Measurements from ENCODE around the gene FBXW7.
A peak's percentile ranks its signal among the peaks of the same experiment; 100 is the strongest.
"Not testable (repeated sequence)": the region's sequence is repeated elsewhere in the genome, so short reads cannot be mapped to it uniquely, and the experiment has no call there.

FBXW7 gene

GRCh38 chr4:152535903-152536544 is at the start of gene FBXW7:
FBXW7 (minus strand) TSS chr4:152536092; CDS start chr4:152411803, 124,289 bp downstream.
- DNase-seq: peak; percentile 100

- DNase-seq: no peak
Observed at GRCh38 chr4:152585023-152585441, 49.1 kb upstream of the FBXW7 start.

- DNase-seq: no peak
Observed at GRCh38 chr4:152581536-152582160, 45.8 kb upstream of the FBXW7 start.

GRCh38 chr4:152579916-152580315 is 44.0 kb upstream of the FBXW7 start:
- no peak for DNase-seq

GRCh38 chr4:152579107-152579764 is 43.3 kb upstream of the FBXW7 start:
- DNase-seq: no peak

- no peak for DNase-seq
Observed at GRCh38 chr4:152578670-152579069, 42.8 kb upstream of the FBXW7 start.

GRCh38 chr4:152577708-152578396 is 42.0 kb upstream of the FBXW7 start:
- no peak for DNase-seq

GRCh38 chr4:152575533-152575932 is 39.6 kb upstream of the FBXW7 start:
- no peak for DNase-seq

GRCh38 chr4:152573861-152574260 is 38.0 kb upstream of the FBXW7 start:
- DNase-seq: no peak

- no peak for DNase-seq
Observed at GRCh38 chr4:152572417-152573086, 36.7 kb upstream of the FBXW7 start.

GRCh38 chr4:152571770-152572169 is 35.9 kb upstream of the FBXW7 start:
- DNase-seq: no peak

GRCh38 chr4:152571296-152571695 is 35.4 kb upstream of the FBXW7 start:
- no peak for DNase-seq

- DNase-seq: no peak
Observed at GRCh38 chr4:152565333-152565732, 29.4 kb upstream of the FBXW7 start.

GRCh38 chr4:152564336-152564735 is 28.4 kb upstream of the FBXW7 start:
- DNase-seq: no peak

GRCh38 chr4:152563209-152563608 is 27.3 kb upstream of the FBXW7 start:
- DNase-seq: no peak

- no peak for DNase-seq
Observed at GRCh38 chr4:152559641-152560040, 23.7 kb upstream of the FBXW7 start.

GRCh38 chr4:152558396-152558795 is 22.5 kb upstream of the FBXW7 start:
- DNase-seq: no peak

- DNase-seq: no peak
Observed at GRCh38 chr4:152556834-152557233, 20.9 kb upstream of the FBXW7 start.

- no peak for DNase-seq
Observed at GRCh38 chr4:152556283-152556682, 20.4 kb upstream of the FBXW7 start.

GRCh38 chr4:152554742-152555141 is 18.9 kb upstream of the FBXW7 start:
- no peak for DNase-seq

- DNase-seq: not testable (repeated sequence)
Observed at GRCh38 chr4:152550687-152551086, 14.8 kb upstream of the FBXW7 start.

- no peak for DNase-seq
Observed at GRCh38 chr4:152545088-152545487, 9.2 kb upstream of the FBXW7 start.

GRCh38 chr4:152544533-152544932 is 8.6 kb upstream of the FBXW7 start:
- not testable (repeated sequence) for DNase-seq

All from activated CD4-positive, alpha-beta T cell treated with anti-CD3 and anti-CD28 coated beads for 1 hour (primary cell).